GM18520 (cell line): ENCODE data around the gene MZT2B.
A peak's percentile ranks its signal among the peaks of the same experiment; 100 is the strongest.
"Not testable (repeated sequence)": the region's sequence is repeated elsewhere in the genome, so short reads cannot be mapped to it uniquely, and the experiment has no call there.

Experiments
- ATAC-seq: cut with Tn5 transposase; IDR thresholded peaks from one replicate; pipeline ENCODE4 v1.9.1; 2021; ENCODE audit not compliant: unreplicated experiment

The MZT2B gene

DNA sequence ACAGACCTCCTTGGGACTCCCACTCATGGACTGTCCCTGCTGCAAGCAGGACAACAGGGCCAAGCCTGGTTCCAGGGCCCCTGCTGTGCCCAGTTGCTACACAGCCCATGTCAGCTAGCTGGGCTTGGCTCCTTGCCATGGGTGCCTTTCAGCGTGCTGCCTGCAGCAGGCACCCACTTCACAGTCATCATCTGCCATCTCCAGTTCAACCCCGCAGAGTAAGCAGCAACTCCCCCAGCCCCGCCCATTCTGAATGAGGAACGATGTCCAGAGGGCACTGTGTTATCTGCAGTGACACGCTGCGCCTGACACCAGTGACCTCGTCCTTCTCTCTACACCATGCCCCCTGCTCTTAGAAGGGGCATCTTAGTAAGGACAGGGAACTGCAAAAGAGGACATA, 20.5 kb downstream of the MZT2B start:
- not testable (repeated sequence) for ATAC-seq

- ATAC-seq: not testable (repeated sequence)
Measured at GRCh38 chr2:130203150-130203549, 21.1 kb downstream of the MZT2B start.

DNA sequence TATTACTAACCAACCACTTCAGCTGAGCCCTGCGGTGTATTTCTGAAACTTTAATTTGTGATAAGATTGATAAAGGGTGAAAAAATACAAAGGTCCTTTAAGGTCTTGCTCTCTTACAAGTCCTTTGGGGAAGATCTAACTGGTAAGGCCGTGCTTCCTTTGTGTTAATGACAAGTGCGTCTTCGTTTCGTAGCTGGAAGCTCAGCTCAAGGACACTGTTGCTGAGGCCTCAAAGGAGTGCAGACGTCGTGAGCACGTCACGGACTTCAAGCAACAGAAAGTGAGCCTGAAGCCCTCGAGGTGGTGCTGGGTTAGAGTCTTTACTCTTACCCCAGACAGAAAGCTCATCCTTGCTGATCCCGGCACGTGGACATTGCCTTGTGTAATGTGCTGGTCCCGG, 25.0 kb downstream of the MZT2B start:
- ATAC-seq: not testable (repeated sequence)

DNA sequence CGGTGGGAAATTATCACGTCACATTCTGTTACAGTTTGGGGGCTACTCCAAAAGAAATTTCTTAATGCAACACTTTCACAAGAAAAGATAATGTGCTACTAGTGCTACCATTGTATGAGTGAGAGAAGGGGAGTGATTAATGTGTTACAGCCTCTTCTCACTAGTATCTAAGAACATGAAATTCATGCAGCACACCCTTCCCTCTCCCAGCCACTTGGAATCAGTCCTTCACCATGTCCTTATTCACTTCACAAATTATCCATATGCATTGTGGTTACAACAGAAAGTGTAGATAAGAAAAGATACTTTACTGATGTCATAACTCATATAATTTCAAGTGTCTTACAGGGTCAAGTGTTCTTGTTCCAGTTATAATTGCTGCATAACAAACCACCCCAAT, 37.1 kb downstream of the MZT2B start:
- ATAC-seq: not testable (repeated sequence)

GRCh38 chr2:130220505-130220904, 38.4 kb downstream of the MZT2B start:
- not testable (repeated sequence) for ATAC-seq

GRCh38 chr2:130222523-130222922, 40.5 kb downstream of the MZT2B start:
- ATAC-seq: peak; percentile 92

DNA sequence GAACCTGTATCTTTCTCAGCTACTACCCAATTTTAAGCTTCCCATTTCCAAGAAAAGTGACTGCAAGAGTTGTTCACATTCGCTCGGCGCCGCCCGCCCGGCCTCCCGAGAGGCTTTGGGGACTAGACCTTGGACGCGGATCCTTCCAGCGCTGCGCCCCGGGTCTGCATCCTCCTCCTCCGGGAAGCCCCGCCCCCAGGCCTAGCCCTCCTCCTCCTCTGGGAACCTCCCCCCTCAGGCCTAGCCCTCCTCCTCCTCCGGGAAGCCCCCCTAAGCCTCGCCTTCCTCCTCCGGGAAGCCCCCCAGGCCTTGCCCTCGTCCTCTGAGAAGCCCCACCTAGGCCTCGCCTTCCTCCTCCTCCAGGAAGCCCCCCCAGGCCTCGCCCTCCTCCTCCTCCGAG, 45.9 kb downstream of the MZT2B start:
- ATAC-seq: not testable (repeated sequence)

GRCh38 chr2:130228467-130229160, 46.6 kb downstream of the MZT2B start:
- ATAC-seq: not testable (repeated sequence)

- ATAC-seq: not testable (repeated sequence)
Measured at GRCh38 chr2:130229161-130229510, 47.1 kb downstream of the MZT2B start.

- ATAC-seq: not testable (repeated sequence)
Measured at GRCh38 chr2:130230376-130230775, 48.3 kb downstream of the MZT2B start.

DNA sequence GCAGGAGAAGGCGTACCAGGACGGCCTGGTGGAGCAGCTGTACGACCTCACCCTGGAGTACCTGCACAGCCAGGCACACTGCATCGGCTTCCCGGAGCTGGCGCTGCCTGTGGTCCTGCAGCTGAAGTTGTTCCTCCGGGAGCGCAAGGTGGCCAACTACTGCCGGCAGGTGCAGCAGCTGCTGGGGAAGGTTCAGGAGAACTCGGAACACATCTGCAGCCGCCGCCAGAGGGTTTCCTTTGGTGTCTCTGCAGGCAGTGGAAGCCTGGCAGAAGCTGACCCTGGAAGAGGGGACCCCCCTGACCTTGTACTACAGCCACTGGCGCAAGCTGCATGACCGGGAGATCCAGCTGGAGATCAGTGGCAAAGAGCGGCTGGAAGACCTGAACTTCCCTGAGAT, 48.8 kb downstream of the MZT2B start:
- ATAC-seq: not testable (repeated sequence)

GRCh38 chr2:130231656-130232055, 49.6 kb downstream of the MZT2B start:
- no peak for ATAC-seq

GRCh38 chr2:130233066-130233465, 51.0 kb downstream of the MZT2B start:
- not testable (repeated sequence) for ATAC-seq

DNA sequence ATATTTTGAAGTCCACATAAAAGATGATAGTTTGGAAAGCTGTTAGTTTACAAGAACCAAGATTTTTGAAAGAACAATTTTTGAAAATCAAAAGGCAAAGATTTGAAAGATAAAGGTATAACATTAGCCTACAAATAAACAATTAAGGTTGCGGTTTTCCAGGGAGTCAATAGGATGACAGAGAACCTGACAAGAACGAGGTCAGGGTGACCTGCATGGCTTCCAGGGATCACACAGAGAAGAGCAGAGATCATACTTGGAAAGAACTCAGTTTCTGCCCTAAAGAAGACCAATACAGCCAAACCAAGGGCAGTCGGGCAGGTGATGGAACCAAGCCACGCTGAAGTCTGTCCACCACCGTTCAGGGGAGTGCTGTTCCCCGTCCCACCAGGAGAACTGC, 57.5 kb downstream of the MZT2B start:
- ATAC-seq: not testable (repeated sequence)
